ENCODE results near the gene RUVBL1.

DNA sequence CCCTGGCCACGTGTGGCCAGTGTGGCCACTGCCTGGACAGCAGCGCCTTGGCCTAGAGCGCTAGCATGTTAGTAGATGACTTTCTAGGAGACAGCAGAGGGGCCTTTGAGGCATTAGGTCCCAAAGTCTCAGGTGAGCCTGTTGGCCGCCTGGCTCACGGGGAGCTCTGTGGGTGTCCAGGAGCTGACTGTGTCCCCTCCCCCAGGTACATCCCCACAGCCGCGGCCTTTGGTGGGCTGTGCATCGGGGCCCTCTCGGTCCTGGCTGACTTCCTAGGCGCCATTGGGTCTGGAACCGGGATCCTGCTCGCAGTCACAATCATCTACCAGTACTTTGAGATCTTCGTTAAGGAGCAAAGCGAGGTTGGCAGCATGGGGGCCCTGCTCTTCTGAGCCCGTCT is 54.3 kb downstream of the RUVBL1 start:
- TF ChIP-seq CTCF (IDR thresholded peaks at IDR 0.05 in 4 of 5, conservative IDR thresholded peaks at IDR 0.05 in 1 of 5) (no peak), POLR2A (IDR thresholded peaks at IDR 0.05) (no peak)

Measured in gastrocnemius medialis (tissue), 4 donors.